HEK293T (cell line): ENCODE results near the gene RIPOR2.

Experiments
- ELF4 ChIP-seq: fragments of 450-650 bp; IDR thresholded peaks from 2 replicates; pipeline ENCODE4 v1.6.1; 2017; ENCODE audit warnings: antibody characterized with exemption
- FOXA1 ChIP-seq: fragments of 450-650 bp; IDR thresholded peaks from 2 replicates; pipeline ENCODE4 v1.6.1; 2016; ENCODE audit warnings: mild to moderate bottlenecking
- FOXM1 ChIP-seq: fragments of 450-650 bp; IDR thresholded peaks from 2 replicates; pipeline ENCODE4 v1.6.1; 2017; ENCODE audit warnings: mild to moderate bottlenecking, borderline replicate concordance
- HDGF ChIP-seq: fragments of 450-650 bp; IDR thresholded peaks from 2 replicates; pipeline ENCODE4 v1.6.1; 2017; ENCODE audit warnings: antibody characterized with exemption, borderline replicate concordance
- LEF1 ChIP-seq: fragments of 450-650 bp; IDR thresholded peaks from 2 replicates; pipeline ENCODE4 v1.6.1; 2017; ENCODE audit warnings: mild to moderate bottlenecking, borderline replicate concordance
- NFRKB ChIP-seq: fragments of 450-650 bp; IDR thresholded peaks from 2 replicates; pipeline ENCODE4 v1.6.1; 2016; ENCODE audit warnings: mild to moderate bottlenecking, moderate library complexity
- PKNOX1 ChIP-seq: fragments of 450-650 bp; IDR thresholded peaks from 2 replicates; pipeline ENCODE4 v1.6.1; 2016
- SP1 ChIP-seq: fragments of 450-650 bp; IDR thresholded peaks from 2 replicates; pipeline ENCODE4 v1.6.1; 2017
- SUZ12 ChIP-seq: fragments of 450-650 bp; IDR thresholded peaks from 2 replicates; pipeline ENCODE4 v1.6.1; 2016; ENCODE audit warnings: mild to moderate bottlenecking
- TARDBP ChIP-seq: fragments of 450-650 bp; IDR thresholded peaks from 2 replicates; pipeline ENCODE4 v1.6.1; 2016

- TF ChIP-seq LEF1 (no peak), TARDBP (no peak), NFRKB (no peak), HDGF (no peak), FOXM1 (no peak), SUZ12 (no peak), ELF4 (no peak), SP1 (no peak), FOXA1 (no peak), PKNOX1 (no peak)
These were observed 126.0 kb downstream of the RIPOR2 start for GRCh38 chr6:24809728-24810127.
